ENCODE measurements around the gene TTC21A.

TTC21A gene

GRCh38 chr3:39122813-39123212, 15.3 kb downstream of the TTC21A start:
- no peak for DNase-seq

DNA sequence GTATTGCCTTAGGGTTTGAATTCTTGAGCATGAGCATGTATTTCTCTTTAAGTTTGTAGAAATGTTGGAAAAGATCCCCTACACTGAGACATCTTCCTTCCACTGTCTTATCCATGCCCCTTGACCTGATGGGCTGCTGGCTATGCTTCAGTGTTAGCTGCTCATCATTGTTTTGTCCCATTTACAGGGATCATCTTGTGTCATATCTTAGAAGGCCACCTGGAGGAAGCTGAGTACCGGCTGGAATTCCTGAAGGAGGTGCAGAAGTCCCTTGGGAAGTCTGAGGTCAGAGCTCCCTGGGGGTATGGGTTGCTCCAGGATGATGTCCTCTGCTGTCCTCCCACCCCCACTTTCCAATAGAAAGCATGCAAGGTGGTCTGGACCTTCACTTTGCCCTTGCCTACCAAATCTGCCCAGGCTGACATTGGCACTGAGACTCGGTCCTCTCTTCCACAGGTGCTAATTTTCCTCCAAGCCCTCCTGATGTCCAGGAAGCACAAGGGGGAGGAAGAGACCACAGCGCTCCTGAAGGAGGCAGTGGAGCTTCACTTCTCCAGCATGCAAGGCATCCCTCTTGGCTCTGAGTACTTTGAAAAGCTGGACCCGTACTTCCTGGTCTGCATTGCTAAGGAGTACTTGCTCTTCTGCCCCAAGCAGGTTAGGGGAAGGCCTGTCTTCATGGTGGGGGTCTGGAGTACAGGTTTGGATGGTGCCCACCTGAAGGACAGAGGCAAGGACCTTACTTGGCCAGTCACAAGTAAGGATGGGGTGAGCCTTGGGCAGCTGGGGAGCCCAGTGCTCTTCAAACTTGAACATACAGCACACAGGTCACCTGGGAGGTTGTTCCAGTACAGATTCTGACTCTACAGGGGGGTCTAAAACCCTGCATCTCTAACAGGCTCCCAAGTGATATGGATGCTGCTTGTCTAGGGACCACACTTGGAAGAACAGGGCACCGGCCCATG, 17.7 kb downstream of the TTC21A start:
- no peak for DNase-seq

DNA sequence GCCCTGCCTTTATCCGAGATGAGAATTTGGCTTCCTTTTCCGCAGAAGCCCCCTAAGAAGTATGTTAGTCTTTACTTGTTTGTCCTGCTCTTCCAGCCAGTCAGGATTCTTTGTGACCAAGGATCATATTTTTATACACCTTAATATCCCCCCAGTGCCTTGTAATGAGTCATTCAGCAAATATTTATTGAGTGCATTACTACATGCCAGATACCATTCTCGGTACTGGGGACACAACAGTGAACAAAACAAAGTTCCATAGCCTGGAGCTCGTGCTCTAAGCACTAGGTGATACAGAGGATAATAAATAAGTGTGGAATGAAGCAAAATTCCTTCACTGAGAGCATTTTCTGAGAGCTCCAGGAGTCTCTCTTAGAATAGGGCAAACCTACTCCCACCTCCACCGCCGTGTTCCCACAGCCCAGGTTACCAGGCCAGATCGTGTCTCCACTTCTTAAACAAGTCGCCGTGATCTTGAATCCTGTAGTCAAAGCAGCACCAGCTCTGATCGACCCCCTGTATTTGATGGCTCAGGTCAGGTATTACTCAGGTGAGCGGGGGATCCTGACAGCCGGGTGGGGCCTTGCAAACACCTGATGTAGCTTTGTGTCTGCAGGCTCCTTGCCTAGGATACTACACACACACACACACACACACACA, 18.5 kb downstream of the TTC21A start:
- no peak for DNase-seq

DNA sequence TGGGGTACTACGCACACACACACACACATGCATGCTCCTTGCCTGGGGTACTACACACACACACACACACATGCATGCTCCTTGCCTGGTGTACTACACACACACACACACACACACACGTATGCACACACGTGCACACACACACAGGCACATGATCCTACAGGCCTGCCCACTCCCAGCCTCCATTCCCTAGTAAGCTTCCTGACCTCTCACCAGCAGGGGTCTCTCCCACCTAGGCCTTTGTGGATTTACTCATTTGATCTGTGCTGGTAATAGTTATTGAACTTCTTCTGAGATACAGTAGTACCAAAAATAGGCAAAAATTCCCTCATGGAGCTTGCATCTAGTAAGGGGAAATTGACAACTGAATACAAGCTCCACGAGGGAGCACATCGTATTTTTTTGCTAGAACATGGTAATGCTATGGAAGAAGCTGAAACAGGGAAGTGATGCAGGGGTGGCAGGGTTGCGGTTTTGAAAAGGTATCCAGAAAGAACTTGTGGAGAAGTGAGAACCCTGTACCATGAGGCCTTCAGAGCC, 19.1 kb downstream of the TTC21A start:
- no peak for DNase-seq

- no peak for DNase-seq
These were observed 19.9 kb downstream of the TTC21A start for GRCh38 chr3:39127269-39127907.

DNA sequence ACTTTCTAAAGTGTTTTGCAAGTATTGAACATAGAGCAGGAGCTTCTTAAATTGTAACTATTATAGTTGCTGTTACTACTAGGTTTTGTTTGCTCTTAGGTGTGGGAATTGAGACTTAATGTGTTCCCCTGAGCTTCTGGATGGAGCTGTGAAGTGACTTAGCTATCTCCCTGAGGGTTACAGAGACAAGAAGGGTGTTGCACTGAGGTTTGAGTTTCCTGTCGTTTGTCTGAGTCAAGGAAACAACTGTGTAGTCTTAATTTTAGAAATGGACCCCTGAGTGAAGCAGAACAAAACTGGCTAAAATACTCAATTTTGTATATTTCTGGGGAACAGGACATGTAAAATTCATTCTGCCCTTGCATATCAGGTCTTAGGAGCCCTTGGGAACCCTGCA, 20.4 kb downstream of the TTC21A start:
- DNase-seq: no peak

DNA sequence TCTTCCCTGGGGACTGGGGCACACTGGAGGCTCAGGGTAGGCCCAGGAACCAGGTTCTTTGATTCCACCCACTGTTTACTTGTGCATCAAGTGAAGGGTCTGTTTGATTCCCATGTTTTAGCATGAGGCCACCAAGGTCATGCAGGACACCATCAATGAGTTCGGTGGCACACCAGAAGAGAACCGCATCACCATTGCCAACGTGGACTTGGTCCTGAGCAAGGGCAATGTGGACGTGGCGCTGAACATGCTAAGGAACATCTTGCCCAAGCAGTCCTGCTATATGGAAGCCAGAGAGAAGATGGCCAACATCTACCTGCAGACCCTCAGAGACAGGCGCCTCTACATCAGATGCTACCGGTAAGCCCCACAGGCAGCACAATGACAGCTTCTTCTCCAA, 21.5 kb downstream of the TTC21A start:
- no peak for DNase-seq

DNA sequence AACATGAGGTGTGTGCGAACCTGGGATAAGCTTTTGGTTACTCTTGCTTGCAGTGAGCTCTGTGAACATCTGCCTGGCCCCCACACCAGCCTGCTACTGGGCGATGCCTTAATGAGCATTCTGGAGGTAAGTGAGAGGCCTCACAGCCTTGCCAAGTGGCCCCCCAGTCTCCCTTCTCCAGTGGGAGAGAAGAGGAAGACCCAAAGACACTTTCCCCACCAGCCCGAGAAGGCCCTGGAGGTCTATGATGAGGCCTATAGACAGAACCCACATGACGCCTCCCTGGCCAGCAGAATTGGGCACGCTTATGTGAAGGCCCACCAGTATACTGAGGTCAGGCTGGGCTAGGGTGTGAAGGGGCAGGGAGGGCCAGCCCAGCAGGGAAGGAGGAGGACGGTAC, 22.5 kb downstream of the TTC21A start:
- DNase-seq: no peak

GRCh38 chr3:39130693-39131265, 23.3 kb downstream of the TTC21A start:
- DNase-seq: no peak

DNA sequence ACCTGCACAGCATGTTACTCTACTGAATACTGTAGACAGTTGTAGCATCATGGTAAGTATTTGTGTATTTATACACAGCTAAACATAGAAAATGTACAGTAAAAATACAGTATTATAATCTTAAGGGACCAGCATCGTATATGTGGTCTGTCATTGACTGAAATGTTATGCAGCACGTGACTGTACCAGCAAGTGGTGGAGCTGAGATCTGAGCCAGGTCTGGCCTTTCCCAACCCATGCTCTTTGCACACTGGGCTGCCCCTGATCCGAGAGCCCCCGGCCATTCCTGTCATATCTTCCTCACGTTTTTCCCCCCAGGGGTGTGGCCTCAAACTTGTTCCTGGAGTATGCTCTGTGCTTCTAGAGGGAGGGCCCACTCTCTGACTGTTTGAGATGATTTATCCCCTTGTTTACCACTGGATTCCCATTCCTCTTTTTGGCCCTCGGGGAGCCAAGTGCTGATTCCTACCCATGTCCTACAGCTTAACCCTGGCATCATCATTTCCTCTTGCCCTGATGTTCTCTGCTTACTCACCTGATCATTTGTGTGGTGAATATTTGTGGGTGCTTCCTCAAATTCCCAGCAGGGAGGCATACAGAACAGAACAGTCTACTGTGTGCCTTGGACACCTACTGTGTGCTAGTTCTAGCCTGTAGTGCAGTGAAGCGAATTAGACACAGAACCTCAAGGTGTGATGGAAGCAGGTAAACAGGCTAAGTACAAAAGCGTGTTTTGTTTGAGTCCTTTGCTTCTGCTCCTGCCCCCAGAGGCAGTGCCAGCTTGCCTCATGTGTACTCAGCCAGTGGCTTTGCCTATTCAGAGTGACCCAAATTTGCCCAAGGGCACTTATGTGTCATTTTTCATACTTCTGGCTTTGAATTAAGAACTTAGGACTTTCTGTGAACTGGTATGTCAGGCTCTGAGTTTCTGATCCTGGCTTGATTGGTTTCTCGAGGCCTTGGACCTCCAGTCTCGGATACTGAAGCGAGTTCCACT, 24.9 kb downstream of the TTC21A start:
- no peak for DNase-seq

- DNase-seq: no peak
These were observed 25.6 kb downstream of the TTC21A start for GRCh38 chr3:39133093-39133490.

DNA sequence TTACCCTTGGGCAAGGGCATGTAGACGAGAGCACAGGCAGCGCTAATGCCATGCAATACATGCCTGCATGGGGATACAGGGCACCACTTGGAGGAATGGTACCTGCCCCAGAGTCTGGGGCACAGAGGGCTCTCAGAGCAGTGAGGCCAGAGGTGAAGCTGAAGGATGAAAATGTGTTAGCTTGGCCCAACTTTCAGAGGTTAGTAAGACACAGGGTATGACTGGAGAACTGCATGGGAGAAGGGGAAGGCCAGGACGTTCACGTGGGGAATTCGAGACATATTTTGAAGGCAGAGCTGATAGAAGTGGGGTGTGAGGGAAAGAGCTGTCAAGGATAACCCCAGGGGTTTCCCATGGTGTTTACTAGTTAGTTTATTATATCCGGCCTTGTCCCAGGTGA, 26.3 kb downstream of the TTC21A start:
- no peak for DNase-seq

- DNase-seq: no peak
These were observed 26.8 kb downstream of the TTC21A start for GRCh38 chr3:39134305-39134704.

DNA sequence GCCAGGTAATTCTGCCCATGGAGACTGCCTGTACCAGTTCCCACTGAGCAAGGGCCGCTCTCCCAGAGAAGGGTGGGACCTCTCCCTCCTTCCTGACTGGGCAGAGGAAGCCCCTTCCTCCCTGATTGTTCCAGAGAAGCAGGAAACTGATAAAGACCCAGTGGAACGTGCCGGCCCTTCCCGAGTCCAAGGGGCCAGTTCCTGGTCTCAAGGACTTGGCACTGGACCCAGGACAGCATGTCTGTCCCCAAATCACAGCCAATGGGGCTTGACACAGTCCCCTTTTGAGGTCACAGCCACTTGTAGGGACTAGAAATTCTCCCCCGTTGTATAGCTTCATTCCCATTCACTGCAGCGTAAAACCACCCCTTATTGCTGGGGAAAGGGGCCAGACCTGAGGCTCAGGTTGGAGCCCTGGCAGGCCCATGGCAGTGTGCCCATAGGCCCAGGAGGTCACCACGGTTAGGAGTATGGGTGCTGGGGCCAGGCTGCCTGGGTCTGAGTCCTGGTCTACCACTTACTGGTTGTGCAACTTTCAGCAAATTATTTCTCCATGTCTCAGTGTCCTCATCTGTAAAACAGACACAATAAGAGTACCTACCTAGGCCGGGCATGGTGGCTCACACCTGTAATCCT, 27.8 kb downstream of the TTC21A start:
- DNase-seq: no peak

GRCh38 chr3:39136533-39137434, 29.3 kb downstream of the TTC21A start:
- no peak for DNase-seq

DNA sequence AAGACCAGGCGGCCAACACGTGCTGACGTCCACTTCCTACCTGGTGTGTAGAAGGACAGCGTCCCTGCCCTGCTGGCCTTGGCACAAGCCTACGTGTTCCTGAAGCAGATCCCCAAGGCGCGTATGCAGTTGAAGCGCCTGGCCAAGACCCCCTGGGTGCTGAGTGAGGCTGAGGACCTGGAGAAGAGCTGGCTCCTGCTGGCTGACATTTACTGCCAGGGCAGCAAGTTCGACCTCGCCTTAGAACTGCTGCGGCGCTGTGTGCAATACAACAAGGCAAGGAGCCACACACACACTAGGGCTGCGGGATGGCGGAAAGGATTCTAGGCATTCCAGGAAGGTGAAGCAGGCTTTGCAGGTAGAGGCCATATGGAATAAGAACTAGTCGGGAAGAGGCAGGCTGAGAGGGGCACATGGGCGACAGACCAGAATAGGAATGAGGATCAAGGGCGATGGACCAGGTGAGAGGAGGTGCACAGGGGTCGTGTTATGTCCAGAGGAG, 30.0 kb downstream of the TTC21A start:
- no peak for DNase-seq

GRCh38 chr3:39137991-39138803, 30.7 kb downstream of the TTC21A start:
- no peak for DNase-seq

- DNase-seq: no peak
These were observed 31.4 kb downstream of the TTC21A start for GRCh38 chr3:39138804-39139415.

DNA sequence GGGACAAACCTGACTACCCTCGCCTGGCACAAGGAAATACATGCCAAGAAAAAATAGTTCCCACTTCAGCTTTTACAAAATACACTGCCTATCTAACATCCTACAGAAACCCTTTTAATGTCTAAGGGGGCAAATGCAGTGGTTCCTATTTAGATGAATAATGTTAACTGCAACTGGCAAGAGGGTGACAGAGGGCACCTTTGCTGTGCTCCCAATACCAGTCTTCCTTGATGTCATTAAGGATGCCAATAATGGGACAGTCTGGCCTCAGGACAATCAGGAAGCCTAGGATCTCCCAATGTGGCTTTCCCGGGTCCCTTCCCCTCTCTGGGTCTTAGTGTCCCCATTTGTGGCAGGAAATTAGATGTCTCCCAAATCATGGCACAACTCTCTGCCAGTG, 32.0 kb downstream of the TTC21A start:
- DNase-seq: no peak
